Neural progenitor cell (in vitro differentiated cells): ENCODE results near the gene VAV2.

Experiments used
- EZH2 ChIP-seq: fragments of 200-600 bp; sonication (generic); IDR thresholded peaks from 2 replicates; pipeline ENCODE4 v1.6.1; 2017; ENCODE audit warnings: antibody characterized with exemption, mild to moderate bottlenecking, moderate library complexity
- EZH2phosphoT487 ChIP-seq: fragments of 200-600 bp; sonication (generic); IDR thresholded peaks from 2 replicates; pipeline ENCODE4 v1.6.1; 2017; ENCODE audit warnings: antibody characterized with exemption
- TF ChIP-seq, protein P1 (sequence below): fragments of 200-600 bp; sonication (generic); IDR thresholded peaks from 2 replicates; pipeline ENCODE4 v1.5.1; 2017; ENCODE audit warnings: antibody characterized with exemption, mild to moderate bottlenecking

- TF ChIP-seq, protein P1, sequence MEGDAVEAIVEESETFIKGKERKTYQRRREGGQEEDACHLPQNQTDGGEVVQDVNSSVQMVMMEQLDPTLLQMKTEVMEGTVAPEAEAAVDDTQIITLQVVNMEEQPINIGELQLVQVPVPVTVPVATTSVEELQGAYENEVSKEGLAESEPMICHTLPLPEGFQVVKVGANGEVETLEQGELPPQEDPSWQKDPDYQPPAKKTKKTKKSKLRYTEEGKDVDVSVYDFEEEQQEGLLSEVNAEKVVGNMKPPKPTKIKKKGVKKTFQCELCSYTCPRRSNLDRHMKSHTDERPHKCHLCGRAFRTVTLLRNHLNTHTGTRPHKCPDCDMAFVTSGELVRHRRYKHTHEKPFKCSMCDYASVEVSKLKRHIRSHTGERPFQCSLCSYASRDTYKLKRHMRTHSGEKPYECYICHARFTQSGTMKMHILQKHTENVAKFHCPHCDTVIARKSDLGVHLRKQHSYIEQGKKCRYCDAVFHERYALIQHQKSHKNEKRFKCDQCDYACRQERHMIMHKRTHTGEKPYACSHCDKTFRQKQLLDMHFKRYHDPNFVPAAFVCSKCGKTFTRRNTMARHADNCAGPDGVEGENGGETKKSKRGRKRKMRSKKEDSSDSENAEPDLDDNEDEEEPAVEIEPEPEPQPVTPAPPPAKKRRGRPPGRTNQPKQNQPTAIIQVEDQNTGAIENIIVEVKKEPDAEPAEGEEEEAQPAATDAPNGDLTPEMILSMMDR, result no peak
- TF ChIP-seq EZH2 (no peak), EZH2phosphoT487 (no peak)
These were observed 40.9 kb downstream of the VAV2 start for GRCh38 chr9:133951265-133951664.
